ENCODE results near the gene AK1. TPM values are rescaled to one million over a fixed set of nuclear protein-coding genes. Genes with fewer than 3 reads are reported as not detected.

AK1 gene
- total RNA-seq, 1 experiment from 2014 or later: 61.1 TPM

GRCh38 chr9:127850286-127850830, 27.1 kb downstream of the AK1 start:
- Histone ChIP-seq H3K9ac (ENCODE audit: low read length) (no peak overlapping the region), H3K4me2 (ENCODE audit: low read length) (no peak overlapping the region), H3K27me3 (ENCODE audit: insufficient read depth, low read length) (no peaks in the 10 kb centered on the region), H3K4me1 (ENCODE audit: control insufficient read depth in 1 of 2, insufficient read depth in 2 of 2, low read length in 2 of 2) (no peaks in the 10 kb centered on the region), H3K9me2 (ENCODE audit: insufficient read depth) (no peaks in the 10 kb centered on the region), H2AFZ (ENCODE audit: low read depth, low read length, poor library complexity, severe bottlenecking) (no peak overlapping the region), H3K36me3 (ENCODE audit: control insufficient read depth in 1 of 2, insufficient read depth in 2 of 2, low read length in 2 of 2) (no peaks in the 10 kb centered on the region), H4K20me1 (ENCODE audit: insufficient read depth) (no peaks in the 10 kb centered on the region), H3K79me2 (ENCODE audit: insufficient read depth, low read length) (no peaks in the 10 kb centered on the region), H3K27ac (ENCODE audit: low read depth, low read length) (no peak overlapping the region), H3K9me3 (ENCODE audit: control insufficient read depth in 1 of 2, insufficient read depth in 1 of 2, low read depth in 1 of 2, low read length in 2 of 2) (peaks cover 3 to 11% of the 10 kb centered on the region in 2 experiments; a peak in 2 of 4 replicates), H3K4me3 (replicated peaks in 1 of 2; ENCODE audit: low read depth in 1 of 2, low read length in 2 of 2) (no peak overlapping the region)
- intact Hi-C loops (cut with micrococcal nuclease): no loop called here
- BruUV-seq (replicated peaks): no TSS peak
- ATAC-seq (no peak), DNase-seq (ENCODE audit: low read depth, low spot score) (no peak)
- TF ChIP-seq EZH2 (IDR thresholded peaks at IDR 0.05) (no peak), SP1 (IDR thresholded peaks at IDR 0.05; ENCODE audit: low read depth) (no peak), POLR2AphosphoS5 (IDR thresholded peaks at IDR 0.05; ENCODE audit: low read depth, low read length) (no peak), EGR1 (IDR thresholded peaks at IDR 0.05; ENCODE audit: low read depth) (no peak), CEBPB (IDR thresholded peaks at IDR 0.05; ENCODE audit: low read depth) (no peak), ZNF274 (IDR thresholded peaks at IDR 0.05; ENCODE audit: low read depth, low read length) (no peak), FOSL1 (IDR thresholded peaks at IDR 0.05; ENCODE audit: low read depth) (no peak), CTCF (IDR thresholded peaks at IDR 0.05 in 2 of 3, conservative IDR thresholded peaks at IDR 0.05 in 1 of 3; ENCODE audit: borderline replicate concordance in 1 of 3, insufficient read depth in 1 of 3, low read depth in 2 of 3, low read length in 2 of 3) (no peak), TCF7L2 (IDR thresholded peaks at IDR 0.05; ENCODE audit: borderline replicate concordance, extremely low read depth, insufficient read depth, insufficient read length) (no peak), MAX (IDR thresholded peaks at IDR 0.05) (no peak), REST (IDR thresholded peaks at IDR 0.05; ENCODE audit: low read depth) (no peak)
- RAD21 ChIA-PET (ENCODE audit: low non-redundant PET in 1 of 2, low total read pairs in 2 of 2, uncharacterized antibody in 2 of 2, unreplicated experiment in 2 of 2): no interaction called here
- POLR2A ChIA-PET: no interaction called here
- CTCF ChIA-PET: no interaction called here
